CD4-positive, alpha-beta T cell (primary cell): ENCODE data around the gene TRMT112. TPM values are rescaled to one million over a fixed set of nuclear protein-coding genes. Genes with fewer than 3 reads are reported as not detected.
"Not testable (repeated sequence)": the region's sequence is repeated elsewhere in the genome, so short reads cannot be mapped to it uniquely, and the experiment has no call there.

Source experiments
- ATAC-seq: fragments of 200-7000 bp; cut with Tn5 transposase; one replicate; pipeline ENCODE4 v1.10.0; 2022; ENCODE audit warnings: mild to moderate bottlenecking; ENCODE audit not compliant: poor library complexity
- CTCF ChIA-PET: fragments of 350-600 bp; sonication (Branson Sonifier 250); formaldehyde crosslinking; loops from one replicate; lab custom pipeline; 2021; ENCODE audit warnings: antibody characterized with exemption, inconsistent platforms; lab: Charles Lee
- POLR2A ChIA-PET: fragments of 350-600 bp; sonication (Branson Sonifier 250); formaldehyde crosslinking; loops from one replicate; lab custom pipeline; 2021; ENCODE audit warnings: antibody characterized with exemption, inconsistent platforms; lab: Charles Lee
- DNase-seq, 14 experiments: peaks; one replicate each; pipeline ENCODE4 v3.0.0-alpha.2; 2013 to 2020; ENCODE audit warnings: mixed read lengths in 2 of 14
- H3K27ac ChIP-seq, 2 donors: one replicate each; pipeline versions ENCODE4 v1.5.1 to v1.7.0; 2013; ENCODE audit warnings: low read length in 2 of 2, low read depth in 1 of 2, mild to moderate bottlenecking in 1 of 2
- H3K27me3 ChIP-seq, 2 experiments: 1 replicate in 1 of 2; 2 replicates in 1 of 2; pipeline versions ENCODE4 v1.6.1 to v1.7.0; 2013; ENCODE audit warnings: low read length in 2 of 2, control low read depth in 1 of 2, mild to moderate bottlenecking in 1 of 2, moderate library complexity in 1 of 2; ENCODE audit not compliant: insufficient read depth in 2 of 2, control insufficient read depth in 1 of 2
- H3K36me3 ChIP-seq: one replicate; pipeline ENCODE4 v1.6.1; 2013; ENCODE audit warnings: low read length, control low read depth; ENCODE audit not compliant: insufficient read depth
- H3K4me1 ChIP-seq: one replicate; pipeline ENCODE4 v1.6.1; 2013; ENCODE audit warnings: low read length, control low read depth; ENCODE audit not compliant: insufficient read depth
- H3K4me3 ChIP-seq: one replicate; pipeline ENCODE4 v1.5.1; 2013; ENCODE audit warnings: mild to moderate bottlenecking, low read length, moderate library complexity
- H3K9me3 ChIP-seq, 2 experiments: 1 replicate in 1 of 2; 2 replicates in 1 of 2; pipeline versions ENCODE4 v1.6.1 to v1.7.0; 2013; ENCODE audit warnings: low read length in 2 of 2, mild to moderate bottlenecking in 2 of 2, control low read depth in 1 of 2, moderate library complexity in 1 of 2; ENCODE audit not compliant: control insufficient read depth in 1 of 2, insufficient read depth in 1 of 2
- H3K27ac Mint-ChIP-seq: one replicate; pipeline ENCODE4 v1.8.0; 2020; ENCODE audit warnings: mixed read lengths
- H3K27me3 Mint-ChIP-seq: one replicate; pipeline ENCODE4 v1.8.0; 2021; ENCODE audit warnings: mixed read lengths
- H3K36me3 Mint-ChIP-seq: one replicate; pipeline ENCODE4 v1.8.0; 2021; ENCODE audit warnings: low read depth, mixed read lengths
- H3K4me1 Mint-ChIP-seq: one replicate; pipeline ENCODE4 v1.8.0; 2021; ENCODE audit warnings: low read depth, mixed read lengths
- H3K4me3 Mint-ChIP-seq: one replicate; pipeline ENCODE4 v1.8.0; 2020; ENCODE audit warnings: mild to moderate bottlenecking, mixed read lengths
- H3K9me3 Mint-ChIP-seq: one replicate; pipeline ENCODE4 v1.8.0; 2020; ENCODE audit warnings: mixed read lengths
- CTCF ChIP-seq: fragments of 200-600 bp; IDR thresholded peaks from one replicate; pipeline ENCODE4 v1.8.0; 2022; ENCODE audit warnings: antibody characterized with exemption, mild to moderate bottlenecking
- intact Hi-C, 2 experiments: fragments of 100-400 bp; cut with DNase I in 1 of 2; cut with micrococcal nuclease in 1 of 2; formaldehyde crosslinking; loops; one replicate each; pipeline versions ENCODE4 v1.15.1 to v1.9.0; 2023 to 2025; cut with DNase I, micrococcal nuclease
- total RNA-seq, 174 experiments: library from RNA in 2 of 174; stranded (reverse) in 2 of 174; gene quantifications; one replicate each; pipeline ENCODE4 v1.2.3 and lab custom pipeline; 2021 to 2026

The TRMT112 gene
- total RNA-seq, 2 experiments from 2014 or later = 70.5 to 71.4 TPM

GRCh38 chr11:64327375-64327774, 10.0 kb upstream of the TRMT112 start:
- no peak for ATAC-seq

GRCh38 chr11:64324692-64325469, 7.5 kb upstream of the TRMT112 start:
- Histone ChIP-seq H3K36me3 (peaks cover 15% of the 10 kb centered on the region), H3K27me3 (no peaks in the 10 kb centered on the region), H3K9me3 (no peaks in the 10 kb centered on the region), H3K4me3 (no peak overlapping the region), H3K4me1 (no peaks in the 10 kb centered on the region), H3K27ac (no peak overlapping the region)
- Mint-ChIP-seq H3K36me3 (peaks cover 18% of the 10 kb centered on the region), H3K9me3 (no peaks in the 10 kb centered on the region), H3K27ac (no peak overlapping the region), H3K4me1 (peaks cover 11% of the 10 kb centered on the region), H3K4me3 (no peak overlapping the region), H3K27me3 (no peaks in the 10 kb centered on the region)
- POLR2A ChIA-PET = no interaction called here
- DNase-seq (no peak), ATAC-seq (no peak)
- CTCF ChIA-PET = no interaction called here
- no peak for TF ChIP-seq CTCF
- intact Hi-C loops = no loop called here

More at GRCh38 chr11:64327375-64327774, 10.0 kb upstream of the TRMT112 start:
- TF ChIP-seq CTCF = no peak
- no peak overlapping the region for H3K4me3 ChIP-seq
- peaks cover 9% of the 10 kb centered on the region for H3K4me1 Mint-ChIP-seq
- ChIA-PET POLR2A (interaction anchor here (0.8 kb wide), 1 partner anchor 10 kb away, joined by 4 read pairs; the partner anchor contains the start of genes PRDX5 and TRMT112), CTCF (no interaction called here)
- no peak overlapping the region for H3K4me3 Mint-ChIP-seq
- no peak for DNase-seq
- no peak overlapping the region for H3K27ac ChIP-seq
- no peaks in the 10 kb centered on the region for H3K9me3 Mint-ChIP-seq
- no peaks in the 10 kb centered on the region for H3K27me3 ChIP-seq
- H3K9me3 ChIP-seq = no peaks in the 10 kb centered on the region
- peaks cover 3% of the 10 kb centered on the region for H3K36me3 ChIP-seq
- H3K27me3 Mint-ChIP-seq = no peaks in the 10 kb centered on the region
- peaks cover 10% of the 10 kb centered on the region for H3K4me1 ChIP-seq
- no peaks in the 10 kb centered on the region for H3K36me3 Mint-ChIP-seq
- intact Hi-C loops = no loop called here
- H3K27ac Mint-ChIP-seq = no peak overlapping the region

GRCh38 chr11:64323984-64324383, 6.6 kb upstream of the TRMT112 start:
- H3K4me1 ChIP-seq, DNase-seq, H3K27me3 Mint-ChIP-seq, H3K4me3 Mint-ChIP-seq, H3K9me3 ChIP-seq, intact Hi-C loops, H3K27me3 ChIP-seq, H3K27ac ChIP-seq, H3K9me3 Mint-ChIP-seq, H3K4me3 ChIP-seq, ATAC-seq, H3K27ac Mint-ChIP-seq, POLR2A ChIA-PET: not testable (repeated sequence)
- H3K36me3 ChIP-seq = peaks cover 18% of the 10 kb centered on the region
- Mint-ChIP-seq H3K36me3 (peaks cover 23% of the 10 kb centered on the region), H3K4me1 (peaks cover 16% of the 10 kb centered on the region)
- CTCF ChIA-PET = interaction anchor here (0.6 kb wide), 1 partner anchor 136 kb away, joined by 3 read pairs; no protein-coding TSS in a partner anchor
